ENCODE measurements around the gene UTY. TPM values are rescaled to one million over a fixed set of nuclear protein-coding genes. Genes with fewer than 3 reads are reported as not detected.

The UTY gene
- total and polyA plus RNA-seq, 2 experiments from 2014 or later, result 15.7 to 36.3 TPM

GRCh38 chrY:13333791-13334190 lies 146.0 kb downstream of the UTY start (continued):
- TF ChIP-seq ZNF114 (CRISPR knock-in tag; IDR thresholded peaks at IDR 0.05) (no peak), POLR2AphosphoS5 (IDR thresholded peaks at IDR 0.05; ENCODE audit: low read depth) (no peak)

GRCh38 chrY:13330651-13331050 lies 149.2 kb downstream of the UTY start:
- H3K9me2 ChIP-seq (ENCODE audit: insufficient read depth), result no peaks in the 10 kb centered on the region
- H3K27me3 ChIP-seq (ENCODE audit: insufficient read depth), result no peaks in the 10 kb centered on the region
- Mint-ChIP-seq H3K27ac (no peak overlapping the region), H3K9me3 (no peaks in the 10 kb centered on the region), H3K4me3 (no peak overlapping the region), H3K36me3 (ENCODE audit: low read depth) (peaks cover 51% of the 10 kb centered on the region), H3K27me3 (ENCODE audit: insufficient read depth, low read depth, poor library complexity) (no peaks in the 10 kb centered on the region), H3K4me1 (peaks cover 21% of the 10 kb centered on the region)
- TF ChIP-seq STAT1 (IDR thresholded peaks at IDR 0.05; ENCODE audit: unreplicated experiment), result no peak
- no peak for TF ChIP-seq POLR2AphosphoS5 (IDR thresholded peaks at IDR 0.05; ENCODE audit: low read depth)
- no peak for TF ChIP-seq JUNB (IDR thresholded peaks at IDR 0.05; ENCODE audit: unreplicated experiment)
- TF ChIP-seq EZH2 (IDR thresholded peaks at IDR 0.05; ENCODE audit: low read depth, unreplicated experiment), result no peak
- no peak for TF ChIP-seq REST (IDR thresholded peaks at IDR 0.05; ENCODE audit: unreplicated experiment)
- no peak for TF ChIP-seq NANOG (IDR thresholded peaks at IDR 0.05; ENCODE audit: borderline replicate concordance)
- no peak for TF ChIP-seq CTCF (conservative IDR thresholded peaks at IDR 0.05; ENCODE audit: low read depth in 2 of 2)
- TF ChIP-seq ZNF462 (CRISPR knock-in tag; IDR thresholded peaks at IDR 0.05), result no peak
- no peak for TF ChIP-seq ETS1 (IDR thresholded peaks at IDR 0.05)
- no peak for TF ChIP-seq ZNF114 (CRISPR knock-in tag; IDR thresholded peaks at IDR 0.05)
- TF ChIP-seq CREB1 (CRISPR knock-in tag; IDR thresholded peaks at IDR 0.05; ENCODE audit: low read depth), result no peak
- H3K79me2 ChIP-seq (replicated peaks; ENCODE audit: insufficient read depth), result peaks cover 26% of the 10 kb centered on the region
- no peak overlapping the region for H3K4me3 ChIP-seq
- ATAC-seq (peak; percentile 62), DNase-seq (ENCODE audit: low spot score) (peak; percentile 9)
- H3K27ac ChIP-seq (ENCODE audit: low read depth), result no peak overlapping the region
- no peaks in the 10 kb centered on the region for H4K20me1 ChIP-seq (replicated peaks; ENCODE audit: insufficient read depth)
- H3K4me2 ChIP-seq, result no peak overlapping the region
- peaks cover 7% of the 10 kb centered on the region for H3K36me3 ChIP-seq (ENCODE audit: insufficient read depth)
- no peak overlapping the region for H2AFZ ChIP-seq
- no peaks in the 10 kb centered on the region for H3F3A ChIP-seq (replicated peaks; ENCODE audit: low read depth)
- H3K4me1 ChIP-seq (ENCODE audit: insufficient read depth), result no peaks in the 10 kb centered on the region; the same call in 1 of the 2 replicates

All from GM23338 (cell line).